HCT116 (cell line): Measurements from ENCODE around the gene FXYD4. TPM values are rescaled to one million over a fixed set of nuclear protein-coding genes. Genes with fewer than 3 reads are reported as not detected.

Experiments used
- ATAC-seq: fragments of 200-7000 bp; cut with Tn5 transposase; 2 replicates; pipeline ENCODE4 v1.9.1; 2020; ENCODE audit warnings: mild to moderate bottlenecking, moderate library complexity
- BruUV-seq: library from RNA; stranded (reverse); fragments of 400-500 nt; replicated peaks from 2 replicates; lab custom pipeline; 2021; lab: Mats Ljungman, UMichigan
- CTCF ChIA-PET: fragments of 300-600 bp; sonication (Branson Sonifier 250); formaldehyde crosslinking; loops from one replicate; lab custom pipeline; 2021; ENCODE audit warnings: antibody characterized with exemption; lab: Charles Lee
- POLR2A ChIA-PET: fragments of 300-600, 350-600 bp; sonication (Branson Sonifier 250); formaldehyde crosslinking; loops from one replicate; lab custom pipeline; 2021; ENCODE audit warnings: antibody characterized with exemption; lab: Charles Lee
- RAD21 ChIA-PET, 2 experiments: fragments of 300-600 bp; sonication (Branson Sonifier 250); formaldehyde crosslinking; loops; one replicate each; lab custom pipeline; 2023; ENCODE audit warnings: low total read pairs in 2 of 2; ENCODE audit not compliant: uncharacterized antibody in 2 of 2, unreplicated experiment in 2 of 2, low non-redundant PET in 1 of 2; lab: Charles Lee
- DNase-seq: peaks from one replicate; pipeline ENCODE4 v3.0.0-alpha.2; 2010; ENCODE audit warnings: low read depth, low spot score
- H2AFZ ChIP-seq: fragments of 200-600 bp; shearing (Covaris generic), sonication (generic); 2 replicates; pipeline ENCODE4 v1.6.1; 2017; ENCODE audit warnings: low read depth, mixed run types, mixed read lengths, antibody characterized with exemption, low read length; ENCODE audit not compliant: poor library complexity, severe bottlenecking
- H3K27ac ChIP-seq: 2 replicates; pipeline ENCODE4 v1.5.1; 2012; ENCODE audit warnings: low read depth, low read length
- H3K27me3 ChIP-seq: fragments of 200-600 bp; sonication (generic); 2 replicates; pipeline ENCODE4 v1.6.1; 2016; ENCODE audit warnings: mixed run types, low read length, mixed read lengths; ENCODE audit not compliant: insufficient read depth
- H3K36me3 ChIP-seq, 2 experiments: fragments of 200-500 bp in 1 of 2; fragments of 200-600 bp in 1 of 2; sonication (Bioruptor generic) in 1 of 2; sonication (generic) in 1 of 2; 2 replicates each; pipeline versions ENCODE4 v1.5.1 to v1.6.1; 2014 to 2016; ENCODE audit warnings: low read length in 2 of 2, inconsistent platforms in 1 of 2, mixed read lengths in 1 of 2, mixed run types in 1 of 2; ENCODE audit not compliant: insufficient read depth in 2 of 2, control insufficient read depth in 1 of 2
- H3K4me1 ChIP-seq, 2 experiments: fragments of 200-600 bp in 1 of 2; sonication (generic) in 1 of 2; 2 replicates each; pipeline versions ENCODE4 v1.5.1 to v1.6.1; 2012 to 2017; ENCODE audit warnings: low read length in 2 of 2, inconsistent platforms in 1 of 2, mild to moderate bottlenecking in 1 of 2, mixed read lengths in 1 of 2, mixed run types in 1 of 2, moderate library complexity in 1 of 2; ENCODE audit not compliant: insufficient read depth in 2 of 2, control insufficient read depth in 1 of 2
- H3K4me2 ChIP-seq: fragments of 200-600 bp; sonication (generic); 2 replicates; pipeline ENCODE4 v1.6.1; 2017; ENCODE audit warnings: mixed run types, low read length, mixed read lengths
- H3K4me3 ChIP-seq, 2 experiments: fragments of 200-600 bp in 1 of 2; sonication (generic) in 1 of 2; replicated peaks in 1 of 2; 2 replicates each; pipeline ENCODE4 v1.5.1; 2011 to 2016; ENCODE audit warnings: low read length in 2 of 2, control low read depth in 1 of 2, low read depth in 1 of 2, mild to moderate bottlenecking in 1 of 2, mixed read lengths in 1 of 2, mixed run types in 1 of 2
- H3K79me2 ChIP-seq: fragments of 200-600 bp; sonication (generic); 2 replicates; pipeline ENCODE4 v1.6.1; 2017; ENCODE audit warnings: mild to moderate bottlenecking, mixed run types, low read length, moderate library complexity, mixed read lengths; ENCODE audit not compliant: insufficient read depth
- H3K9ac ChIP-seq: fragments of 200-600 bp; sonication (generic); 2 replicates; pipeline ENCODE4 v1.6.1; 2016; ENCODE audit warnings: low read length, mixed read lengths
- H3K9me2 ChIP-seq: fragments of 200-600 bp; sonication (generic), shearing (Covaris generic); 2 replicates; pipeline ENCODE4 v1.6.1; 2017; ENCODE audit warnings: mixed run types, mild to moderate bottlenecking, moderate library complexity; ENCODE audit not compliant: insufficient read depth
- H3K9me3 ChIP-seq, 2 experiments: fragments of 200-500 bp in 1 of 2; fragments of 200-600 bp in 1 of 2; sonication (Bioruptor generic) in 1 of 2; sonication (generic) in 1 of 2; 2 replicates each; pipeline ENCODE4 v1.6.1; 2014 to 2017; ENCODE audit warnings: low read length in 2 of 2, mixed read lengths in 2 of 2, inconsistent platforms in 1 of 2, low read depth in 1 of 2, mild to moderate bottlenecking in 1 of 2, mixed run types in 1 of 2, moderate library complexity in 1 of 2; ENCODE audit not compliant: control insufficient read depth in 1 of 2, insufficient read depth in 1 of 2
- H4K20me1 ChIP-seq: fragments of 200-600 bp; sonication (generic), shearing (Covaris generic); 2 replicates; pipeline ENCODE4 v1.6.1; 2017; ENCODE audit warnings: mixed run types, mild to moderate bottlenecking, moderate library complexity; ENCODE audit not compliant: insufficient read depth
- CTCF ChIP-seq, 3 experiments: fragments of 200-600 bp in 1 of 3; sonication (generic) in 1 of 3; IDR thresholded peaks in 2 of 3; conservative IDR thresholded peaks in 1 of 3; 2 replicates each; pipeline ENCODE4 v1.5.1; 2012 to 2017; ENCODE audit warnings: low read depth in 2 of 3, low read length in 2 of 3, antibody characterized with exemption in 1 of 3, borderline replicate concordance in 1 of 3, control low read depth in 1 of 3, mild to moderate bottlenecking in 1 of 3, mixed read lengths in 1 of 3, mixed run types in 1 of 3, moderate library complexity in 1 of 3; ENCODE audit not compliant: insufficient read depth in 1 of 3
- ZBTB33 ChIP-seq: IDR thresholded peaks from 2 replicates; pipeline ENCODE4 v1.6.1; 2011; ENCODE audit warnings: mild to moderate bottlenecking, low read length, moderate library complexity; ENCODE audit not compliant: insufficient replicate concordance; ENCODE audit errors: extremely low read depth
- intact Hi-C: fragments of 100-400 bp; cut with micrococcal nuclease; formaldehyde crosslinking; loops from 2 replicates; pipeline ENCODE4 v1.10.0; 2022
- total RNA-seq: library from RNA; stranded (reverse); gene quantifications from one replicate; pipeline ENCODE4 v1.2.1, GENCODE V29; 2021; ENCODE audit not compliant: unreplicated experiment

Gene FXYD4
- total RNA-seq, 1 experiment from 2014 or later = 0.71 TPM

GRCh38 chr10:43380610-43381222 lies 9.3 kb downstream of the FXYD4 start:
- TF ChIP-seq ZBTB33 (no peak), CTCF (IDR thresholded peaks at IDR 0.05 in 2 of 3, conservative IDR thresholded peaks at IDR 0.05 in 1 of 3; ENCODE audit: borderline replicate concordance in 1 of 3, insufficient read depth in 1 of 3, low read depth in 2 of 3, low read length in 2 of 3) (peak in 2 of 3 experiments; percentile 26 to 40; a peak in 3 of 6 replicates)
- H3K9me2 ChIP-seq = no peaks in the 10 kb centered on the region
- no peaks in the 10 kb centered on the region for H3K79me2 ChIP-seq
- H3K4me2 ChIP-seq = no peak overlapping the region
- no peak overlapping the region for H3K9ac ChIP-seq
- no peak overlapping the region for H3K27ac ChIP-seq
- H2AFZ ChIP-seq = no peak overlapping the region
- no peak for ATAC-seq
- RAD21 ChIA-PET = interaction anchor here in 1 of 2 experiments (0.7 kb wide), 1 partner anchor 88 kb away, joined by 3 read pairs; no protein-coding TSS in a partner anchor
- peaks cover 0 to 5% of the 10 kb centered on the region in 2 experiments; a peak in 1 of 4 replicates for H3K36me3 ChIP-seq
- H3K27me3 ChIP-seq = no peaks in the 10 kb centered on the region
- peaks cover 10 to 15% of the 10 kb centered on the region in 2 experiments for H3K4me1 ChIP-seq
- BruUV-seq = no TSS peak
- POLR2A ChIA-PET = interaction anchor here (1.3 to 2.4 kb wide), 5 partner anchors 10 to 75 kb away, joined by 3 to 10 read pairs (median 3); no protein-coding TSS in a partner anchor
- H4K20me1 ChIP-seq = peaks cover 7% of the 10 kb centered on the region; the same call in 1 of the 2 replicates
- CTCF ChIA-PET = interaction anchor here (0.7 to 1.9 kb wide), 3 partner anchors 9 to 177 kb away, joined by 4 to 7 read pairs (median 4); no protein-coding TSS in a partner anchor
- H3K9me3 ChIP-seq = no peaks in the 10 kb centered on the region
- H3K4me3 ChIP-seq = no peak overlapping the region
- intact Hi-C loops = no loop called here
- peak; percentile 59 for DNase-seq
